Panc1 (cell line): ENCODE data around the gene SRMS. TPM values are rescaled to one million over a fixed set of nuclear protein-coding genes. Genes with fewer than 3 reads are reported as not detected.

Experiments used
- ATAC-seq: fragments of 200-7000 bp; cut with Tn5 transposase; 2 replicates; pipeline ENCODE4 v1.9.1; 2020; ENCODE audit warnings: mild to moderate bottlenecking, moderate library complexity
- BruUV-seq: library from RNA; stranded (reverse); fragments of 400-500 nt; replicated peaks from 2 replicates; lab custom pipeline; 2021; lab: Mats Ljungman, UMichigan
- CTCF ChIA-PET: fragments of 300-600 bp; sonication (Branson Sonifier 250); formaldehyde crosslinking; loops from one replicate; lab custom pipeline; 2022; ENCODE audit warnings: antibody characterized with exemption; lab: Charles Lee
- POLR2A ChIA-PET: fragments of 300-600 bp; sonication (Branson Sonifier 250); formaldehyde crosslinking; loops from one replicate; lab custom pipeline; 2022; ENCODE audit warnings: antibody characterized with exemption; lab: Charles Lee
- DNase-seq: peaks from one replicate; pipeline ENCODE4 v3.0.0-alpha.2; 2010; ENCODE audit warnings: low read depth, low spot score
- H3K27ac ChIP-seq: 2 replicates; pipeline ENCODE4 v1.5.1; 2011; ENCODE audit warnings: mild to moderate bottlenecking, low read length, inconsistent platforms
- H3K27me3 ChIP-seq: fragments of 200-500 bp; sonication (Bioruptor generic); 2 replicates; pipeline ENCODE4 v1.6.0; 2014; ENCODE audit warnings: low read length, inconsistent platforms; ENCODE audit not compliant: control insufficient read depth, insufficient read depth
- H3K36me3 ChIP-seq: fragments of 200-500 bp; sonication (Bioruptor generic); 2 replicates; pipeline ENCODE4 v1.5.1; 2014; ENCODE audit warnings: inconsistent platforms, mild to moderate bottlenecking, low read length, moderate library complexity; ENCODE audit not compliant: control insufficient read depth, insufficient read depth
- H3K4me1 ChIP-seq: 2 replicates; pipeline ENCODE4 v1.5.1; 2011; ENCODE audit warnings: inconsistent platforms, mild to moderate bottlenecking, low read length, moderate library complexity; ENCODE audit not compliant: control insufficient read depth, insufficient read depth
- H3K4me3 ChIP-seq, 2 experiments: 2 replicates each; pipeline ENCODE4 v1.5.1; 2011 to 2012; ENCODE audit warnings: low read depth in 2 of 2, low read length in 2 of 2, mild to moderate bottlenecking in 2 of 2, inconsistent platforms in 1 of 2, moderate library complexity in 1 of 2
- H3K9me3 ChIP-seq: fragments of 200-500 bp; sonication (Bioruptor generic); 2 replicates; pipeline ENCODE4 v1.5.1; 2014; ENCODE audit warnings: low read depth, mild to moderate bottlenecking, inconsistent platforms, low read length, moderate library complexity; ENCODE audit not compliant: control insufficient read depth, insufficient read depth
- CTCF ChIP-seq: fragments of 450-650 bp; IDR thresholded peaks from 2 replicates; pipeline ENCODE4 v1.5.1; 2017; ENCODE audit warnings: mild to moderate bottlenecking
- POLR2AphosphoS5 ChIP-seq: IDR thresholded peaks from 2 replicates; pipeline ENCODE4 v1.6.1; 2012; ENCODE audit warnings: mild to moderate bottlenecking, low read depth, low read length, moderate library complexity
- SIN3A ChIP-seq: IDR thresholded peaks from 2 replicates; pipeline ENCODE4 v1.6.1; 2012; ENCODE audit warnings: low read depth, mild to moderate bottlenecking, low read length, moderate library complexity, borderline replicate concordance; ENCODE audit not compliant: insufficient read depth
- TCF7L2 ChIP-seq: IDR thresholded peaks from 2 replicates; pipeline ENCODE4 v1.6.1; 2011; ENCODE audit warnings: mild to moderate bottlenecking, low read depth, low read length, inconsistent platforms
- in situ Hi-C: cut with HindIII; loops from 2 replicates; pipeline ENCODE4 v1.10.0; 2016; ENCODE audit warnings: low sequenced_read_pairs, low pct_unique_long_range_greater_than_20kb
- intact Hi-C: fragments of 100-400 bp; cut with micrococcal nuclease; formaldehyde crosslinking; loops from one replicate; pipeline ENCODE4 v1.10.0; 2022; ENCODE audit not compliant: unreplicated experiment
- total RNA-seq: library from RNA; stranded (reverse); gene quantifications from one replicate; pipeline ENCODE4 v1.2.1, GENCODE V29; 2021; ENCODE audit not compliant: unreplicated experiment
- TF ChIP-seq, protein P1 (sequence below), 2 experiments: IDR thresholded peaks; 2 replicates each; pipeline ENCODE4 v1.6.1; 2011 to 2012; ENCODE audit warnings: low read depth in 2 of 2, control low read depth in 1 of 2, low read length in 1 of 2, mild to moderate bottlenecking in 1 of 2, moderate library complexity in 1 of 2; ENCODE audit not compliant: insufficient read depth in 1 of 2

SRMS gene
- total RNA-seq, 1 experiment from 2014 or later, result not detected

- POLR2A ChIA-PET, result interaction anchor here (0.5 kb wide), 1 partner anchor 18 kb away, joined by 4 read pairs; no protein-coding TSS in a partner anchor
- Histone ChIP-seq H3K4me3 (no peak overlapping the region), H3K36me3 (no peaks in the 10 kb centered on the region), H3K4me1 (peaks cover 10% of the 10 kb centered on the region; the same call in 1 of the 2 replicates), H3K9me3 (no peaks in the 10 kb centered on the region), H3K27me3 (no peaks in the 10 kb centered on the region), H3K27ac (no peak overlapping the region)
- in situ Hi-C loops (no loop called here), intact Hi-C loops (no loop called here)
- ATAC-seq (no peak), DNase-seq (no peak)
- TF ChIP-seq POLR2AphosphoS5 (no peak), TCF7L2 (no peak), CTCF (no peak), SIN3A (no peak)
- TF ChIP-seq, protein P1, sequence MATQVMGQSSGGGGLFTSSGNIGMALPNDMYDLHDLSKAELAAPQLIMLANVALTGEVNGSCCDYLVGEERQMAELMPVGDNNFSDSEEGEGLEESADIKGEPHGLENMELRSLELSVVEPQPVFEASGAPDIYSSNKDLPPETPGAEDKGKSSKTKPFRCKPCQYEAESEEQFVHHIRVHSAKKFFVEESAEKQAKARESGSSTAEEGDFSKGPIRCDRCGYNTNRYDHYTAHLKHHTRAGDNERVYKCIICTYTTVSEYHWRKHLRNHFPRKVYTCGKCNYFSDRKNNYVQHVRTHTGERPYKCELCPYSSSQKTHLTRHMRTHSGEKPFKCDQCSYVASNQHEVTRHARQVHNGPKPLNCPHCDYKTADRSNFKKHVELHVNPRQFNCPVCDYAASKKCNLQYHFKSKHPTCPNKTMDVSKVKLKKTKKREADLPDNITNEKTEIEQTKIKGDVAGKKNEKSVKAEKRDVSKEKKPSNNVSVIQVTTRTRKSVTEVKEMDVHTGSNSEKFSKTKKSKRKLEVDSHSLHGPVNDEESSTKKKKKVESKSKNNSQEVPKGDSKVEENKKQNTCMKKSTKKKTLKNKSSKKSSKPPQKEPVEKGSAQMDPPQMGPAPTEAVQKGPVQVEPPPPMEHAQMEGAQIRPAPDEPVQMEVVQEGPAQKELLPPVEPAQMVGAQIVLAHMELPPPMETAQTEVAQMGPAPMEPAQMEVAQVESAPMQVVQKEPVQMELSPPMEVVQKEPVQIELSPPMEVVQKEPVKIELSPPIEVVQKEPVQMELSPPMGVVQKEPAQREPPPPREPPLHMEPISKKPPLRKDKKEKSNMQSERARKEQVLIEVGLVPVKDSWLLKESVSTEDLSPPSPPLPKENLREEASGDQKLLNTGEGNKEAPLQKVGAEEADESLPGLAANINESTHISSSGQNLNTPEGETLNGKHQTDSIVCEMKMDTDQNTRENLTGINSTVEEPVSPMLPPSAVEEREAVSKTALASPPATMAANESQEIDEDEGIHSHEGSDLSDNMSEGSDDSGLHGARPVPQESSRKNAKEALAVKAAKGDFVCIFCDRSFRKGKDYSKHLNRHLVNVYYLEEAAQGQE (IDR thresholded peaks at IDR 0.05; ENCODE audit: insufficient read depth in 1 of 2, low read depth in 2 of 2, low read length in 1 of 2), result no peak
- CTCF ChIA-PET, result no interaction called here
- no TSS peak for BruUV-seq
Measured at GRCh38 chr20:63545814-63546213, 1.7 kb downstream of the SRMS start.

GRCh38 chr20:63544958-63545516, 2.5 kb downstream of the SRMS start:
- Histone ChIP-seq H3K4me3 (no peak overlapping the region), H3K9me3 (no peaks in the 10 kb centered on the region), H3K4me1 (peaks cover 10% of the 10 kb centered on the region; the same call in 1 of the 2 replicates), H3K27ac (no peak overlapping the region), H3K36me3 (no peaks in the 10 kb centered on the region), H3K27me3 (no peaks in the 10 kb centered on the region)
- no peak for DNase-seq
- POLR2A ChIA-PET, result no interaction called here
- CTCF ChIA-PET, result interaction anchor here (0.5 kb wide), 1 partner anchor 557 kb away, joined by 6 read pairs; no protein-coding TSS in a partner anchor
- in situ Hi-C loops, result no loop called here
- BruUV-seq, result no TSS peak
- TF ChIP-seq SIN3A, result no peak
- no peak for TF ChIP-seq POLR2AphosphoS5
- no peak for TF ChIP-seq CTCF
- TF ChIP-seq TCF7L2, result no peak
- TF ChIP-seq, protein P1 (IDR thresholded peaks at IDR 0.05; ENCODE audit: insufficient read depth in 1 of 2, low read depth in 2 of 2, low read length in 1 of 2), result no peak
- ATAC-seq, result 0 out of 2 replicates have a peak, but pooled peaks have one; percentile 22
- intact Hi-C loops, result no loop called here
